Ishikawa (cell line): ENCODE measurements around the gene JARID2.

Source experiments
- CEBPB ChIP-seq: IDR thresholded peaks from 2 replicates; pipeline ENCODE4 v1.6.1; 2012
- CREB1 ChIP-seq: IDR thresholded peaks from 2 replicates; pipeline ENCODE4 v1.6.1; 2012; ENCODE audit warnings: low read depth
- EGR1 ChIP-seq: IDR thresholded peaks from 2 replicates; pipeline ENCODE4 v1.6.1; 2012
- EP300 ChIP-seq: IDR thresholded peaks from 2 replicates; pipeline ENCODE4 v1.6.1; 2012; ENCODE audit warnings: borderline replicate concordance
- FOXM1 ChIP-seq: IDR thresholded peaks from 2 replicates; pipeline ENCODE4 v1.6.1; 2012; ENCODE audit warnings: low read depth, borderline replicate concordance
- MAX ChIP-seq: IDR thresholded peaks from 2 replicates; pipeline ENCODE4 v1.6.1; 2012
- NFIC ChIP-seq: IDR thresholded peaks from 2 replicates; pipeline ENCODE4 v1.6.1; 2012
- RAD21 ChIP-seq: IDR thresholded peaks from 2 replicates; pipeline ENCODE4 v1.6.1; 2012; ENCODE audit warnings: low read depth
- REST ChIP-seq: IDR thresholded peaks from 2 replicates; pipeline ENCODE4 v1.6.1; 2012; ENCODE audit warnings: low read depth, mild to moderate bottlenecking
- TAF1 ChIP-seq: IDR thresholded peaks from 2 replicates; pipeline ENCODE4 v1.6.1; 2012; ENCODE audit warnings: low read depth, mild to moderate bottlenecking
- TCF12 ChIP-seq: IDR thresholded peaks from 2 replicates; pipeline ENCODE4 v1.6.1; 2012; ENCODE audit warnings: low read depth
- TEAD4 ChIP-seq: IDR thresholded peaks from 2 replicates; pipeline ENCODE4 v1.6.1; 2012
- YY1 ChIP-seq: IDR thresholded peaks from 2 replicates; pipeline ENCODE4 v1.6.1; 2012; ENCODE audit warnings: low read depth
- ZBTB7A ChIP-seq: IDR thresholded peaks from 2 replicates; pipeline ENCODE4 v1.6.1; 2012; ENCODE audit warnings: low read depth
- TF ChIP-seq, protein P1 (sequence below): IDR thresholded peaks from 2 replicates; pipeline ENCODE4 v1.6.1; 2012

JARID2 gene

DNA sequence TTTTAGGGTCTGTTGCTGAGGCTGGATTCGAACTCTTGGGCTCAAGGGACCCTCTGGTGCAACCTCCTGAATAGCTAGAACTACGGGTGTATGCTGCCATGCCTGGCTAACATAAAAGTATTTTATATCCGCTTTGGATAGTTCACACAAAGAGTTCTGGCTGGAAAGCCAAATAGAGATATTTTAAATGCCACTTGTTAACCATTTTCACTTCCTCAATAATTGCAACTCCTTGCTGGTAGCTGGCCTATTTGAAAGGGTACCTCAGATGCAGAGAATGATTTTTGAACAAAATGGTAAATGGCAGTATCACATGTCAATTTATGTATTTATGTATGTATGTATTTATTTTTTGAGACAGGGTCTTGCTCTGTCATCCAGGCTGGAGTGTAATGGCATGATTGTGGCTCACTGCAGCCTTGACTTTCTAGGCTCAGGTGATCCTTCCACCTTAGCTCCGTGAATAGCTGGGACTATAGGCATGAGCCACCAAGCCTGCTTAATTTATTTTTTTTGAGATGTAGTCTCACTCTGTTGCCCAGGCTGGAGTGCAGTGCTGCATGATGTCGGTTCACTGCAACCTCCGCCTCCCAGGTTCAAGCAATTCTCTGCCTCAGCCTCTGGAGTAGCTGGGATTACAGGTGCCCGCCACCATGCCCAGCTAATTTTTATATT, 12.9 kb upstream of the JARID2 start:
- TF ChIP-seq CREB1 = no peak
- no peak for TF ChIP-seq YY1
- no peak for TF ChIP-seq NFIC
- TF ChIP-seq, protein P1, sequence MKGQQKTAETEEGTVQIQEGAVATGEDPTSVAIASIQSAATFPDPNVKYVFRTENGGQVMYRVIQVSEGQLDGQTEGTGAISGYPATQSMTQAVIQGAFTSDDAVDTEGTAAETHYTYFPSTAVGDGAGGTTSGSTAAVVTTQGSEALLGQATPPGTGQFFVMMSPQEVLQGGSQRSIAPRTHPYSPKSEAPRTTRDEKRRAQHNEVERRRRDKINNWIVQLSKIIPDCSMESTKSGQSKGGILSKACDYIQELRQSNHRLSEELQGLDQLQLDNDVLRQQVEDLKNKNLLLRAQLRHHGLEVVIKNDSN = no peak
- no peak for TF ChIP-seq MAX
- TF ChIP-seq TCF12 = no peak
- no peak for TF ChIP-seq TEAD4
- TF ChIP-seq CEBPB = no peak
- no peak for TF ChIP-seq EP300
- TF ChIP-seq ZBTB7A = no peak
- TF ChIP-seq FOXM1 = no peak
- TF ChIP-seq REST = no peak
- no peak for TF ChIP-seq EGR1
- no peak for TF ChIP-seq TAF1
- TF ChIP-seq RAD21 = no peak

DNA sequence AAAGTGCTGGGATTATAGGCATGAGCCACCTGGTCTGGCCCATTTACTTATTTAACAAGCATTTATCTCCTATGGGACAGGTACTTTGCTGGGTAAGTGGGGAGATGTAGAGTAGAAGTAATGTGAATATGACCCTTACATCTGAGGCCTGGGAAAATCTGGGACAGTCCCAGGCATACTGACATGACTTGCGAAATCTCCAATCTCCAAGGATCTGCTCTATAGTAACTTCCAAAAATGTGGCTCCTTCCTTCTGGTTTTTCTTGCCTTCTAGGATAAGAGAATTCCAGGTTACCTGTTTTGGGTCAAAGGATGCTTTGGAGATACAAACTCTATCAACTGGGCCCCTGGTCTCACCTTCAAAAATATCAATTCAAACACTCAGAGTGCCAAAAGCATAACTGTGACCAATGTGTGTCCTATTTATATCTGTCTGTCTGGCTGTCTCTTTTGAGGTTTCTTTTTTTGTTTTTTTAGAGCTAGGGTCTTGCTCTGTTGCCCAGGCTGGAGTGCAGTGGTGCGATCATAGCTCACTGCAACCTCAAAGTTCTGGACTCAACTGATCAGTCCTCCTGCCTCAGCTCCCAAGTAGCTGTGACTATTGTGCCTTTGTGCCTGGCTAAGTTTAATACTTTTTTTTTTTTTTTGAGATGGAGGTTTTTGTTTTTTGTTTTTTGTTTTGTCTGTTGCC, 11.7 kb upstream of the JARID2 start:
- TF ChIP-seq NFIC = no peak
- TF ChIP-seq REST = no peak
- no peak for TF ChIP-seq TEAD4
- TF ChIP-seq YY1 = no peak
- no peak for TF ChIP-seq EGR1
- TF ChIP-seq, protein P1 = no peak
- no peak for TF ChIP-seq TAF1
- no peak for TF ChIP-seq CREB1
- TF ChIP-seq MAX = no peak
- no peak for TF ChIP-seq TCF12

GRCh38 chr6:15239616-15240364, 6.1 kb upstream of the JARID2 start:
- TF ChIP-seq NFIC = no peak
- no peak for TF ChIP-seq ZBTB7A
- TF ChIP-seq CEBPB = no peak
- no peak for TF ChIP-seq EP300
- no peak for TF ChIP-seq RAD21
- TF ChIP-seq, protein P1 = no peak
- no peak for TF ChIP-seq CREB1
- TF ChIP-seq EGR1 = no peak
- no peak for TF ChIP-seq TAF1
- no peak for TF ChIP-seq TEAD4
- TF ChIP-seq REST = no peak
- TF ChIP-seq YY1 = no peak
- TF ChIP-seq TCF12 = no peak
- no peak for TF ChIP-seq FOXM1
- TF ChIP-seq MAX = no peak
